GM19455 (cell line): ENCODE data around the gene DACH1.
"Not testable (repeated sequence)": the region's sequence is repeated elsewhere in the genome, so short reads cannot be mapped to it uniquely, and the experiment has no call there.

Source experiments
- ATAC-seq: cut with Tn5 transposase; IDR thresholded peaks from one replicate; pipeline ENCODE4 v1.9.1; 2021; ENCODE audit not compliant: unreplicated experiment

Gene DACH1

GRCh38 chr13:71867131-71867814, at the start of gene DACH1:
Gene DACH1 (minus strand): TSS chr13:71867204.
- ATAC-seq: no peak

GRCh38 chr13:71913717-71914116, 46.7 kb upstream of the DACH1 start:
- ATAC-seq: no peak

GRCh38 chr13:71912524-71912923, 45.5 kb upstream of the DACH1 start:
- no peak for ATAC-seq

- no peak for ATAC-seq
These were observed 39.4 kb upstream of the DACH1 start for GRCh38 chr13:71906448-71906847.

GRCh38 chr13:71902676-71903075, 35.7 kb upstream of the DACH1 start:
- ATAC-seq: no peak

GRCh38 chr13:71893506-71893905, 26.5 kb upstream of the DACH1 start:
- not testable (repeated sequence) for ATAC-seq

- no peak for ATAC-seq
These were observed 19.9 kb upstream of the DACH1 start for GRCh38 chr13:71886880-71887279.

- ATAC-seq: no peak
These were observed 15.1 kb upstream of the DACH1 start for GRCh38 chr13:71882120-71882519.

- no peak for ATAC-seq
These were observed 13.9 kb upstream of the DACH1 start for GRCh38 chr13:71880753-71881541.

GRCh38 chr13:71879808-71880344, 12.9 kb upstream of the DACH1 start:
- ATAC-seq: no peak

- peak; percentile 82 for ATAC-seq
These were observed 12.1 kb upstream of the DACH1 start for GRCh38 chr13:71879129-71879535.

GRCh38 chr13:71877256-71877653, 10.3 kb upstream of the DACH1 start:
- ATAC-seq: no peak

GRCh38 chr13:71876648-71877255, 9.7 kb upstream of the DACH1 start:
- peak; percentile 38 for ATAC-seq

GRCh38 chr13:71875823-71876222, 8.8 kb upstream of the DACH1 start:
- peak; percentile 40 for ATAC-seq

- ATAC-seq: no peak
These were observed 7.5 kb upstream of the DACH1 start for GRCh38 chr13:71874458-71874857.

GRCh38 chr13:71873418-71874247, 6.6 kb upstream of the DACH1 start:
- ATAC-seq: no peak

GRCh38 chr13:71871844-71872243, 4.8 kb upstream of the DACH1 start:
- ATAC-seq: no peak

GRCh38 chr13:71871176-71871754, 4.3 kb upstream of the DACH1 start:
- ATAC-seq: no peak

GRCh38 chr13:71870100-71870499, 3.1 kb upstream of the DACH1 start:
- no peak for ATAC-seq

GRCh38 chr13:71869274-71869673, 2.3 kb upstream of the DACH1 start:
- no peak for ATAC-seq
